ENCODE data around the gene CDK15.

Gene CDK15

DNA sequence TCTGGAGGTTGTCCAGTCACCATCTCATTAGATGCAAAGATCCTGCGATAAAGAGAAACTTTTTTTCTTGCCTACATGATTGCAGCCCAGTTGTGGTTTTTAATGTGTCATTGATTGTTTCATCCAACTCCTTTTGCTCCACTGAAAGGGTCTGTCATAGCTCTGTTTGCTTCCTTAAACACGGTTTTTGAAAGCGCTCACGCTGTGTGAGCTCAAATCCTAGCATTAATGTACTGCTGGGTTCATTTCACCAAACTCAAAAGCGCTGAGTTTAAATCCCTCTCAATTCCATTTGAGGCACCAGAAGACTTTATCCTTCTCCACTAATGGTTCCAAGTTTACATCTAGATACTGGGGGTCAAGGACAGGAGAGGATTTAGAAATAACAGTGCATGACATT, 53.6 kb downstream of the CDK15 start:
- H3K4me1 Mint-ChIP-seq: peaks cover 13% of the 10 kb centered on the region
- H3K4me3 Mint-ChIP-seq: no peak overlapping the region
- H3K27ac Mint-ChIP-seq: no peak overlapping the region
- ATAC-seq (no peak), DNase-seq (ENCODE audit: low spot score in 2 of 2) (no peak)
- no peaks in the 10 kb centered on the region for H3K9me3 Mint-ChIP-seq
- H3K36me3 Mint-ChIP-seq: no peaks in the 10 kb centered on the region

DNA sequence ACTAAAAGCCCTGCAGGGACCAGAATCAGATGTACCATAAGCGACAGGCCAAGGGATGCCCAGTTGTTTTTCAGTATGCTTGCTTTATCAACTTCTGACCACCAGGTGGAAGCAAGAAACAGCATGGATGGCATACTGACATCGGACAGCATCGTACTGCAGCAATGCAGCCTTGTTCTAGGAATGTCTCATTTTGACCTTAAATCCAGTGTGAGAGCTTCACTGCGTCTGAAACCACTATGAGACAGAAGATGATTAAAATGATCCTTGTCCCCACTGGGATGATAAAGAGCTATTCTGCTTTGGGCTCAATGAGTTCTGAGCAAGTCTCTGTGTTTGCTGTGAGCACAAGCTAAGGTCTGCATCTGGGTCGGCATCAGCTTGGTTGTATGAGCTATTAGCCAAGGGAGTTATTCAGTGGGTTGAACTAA, 54.3 kb downstream of the CDK15 start:
- peak; percentile 78 for ATAC-seq
- Mint-ChIP-seq H3K4me1 (peaks cover 13% of the 10 kb centered on the region), H3K36me3 (no peaks in the 10 kb centered on the region), H3K9me3 (no peaks in the 10 kb centered on the region), H3K4me3 (no peak overlapping the region), H3K27ac (no peak overlapping the region)
- peak; percentile 7 to 62 for DNase-seq (ENCODE audit: low spot score in 2 of 2)

DNA sequence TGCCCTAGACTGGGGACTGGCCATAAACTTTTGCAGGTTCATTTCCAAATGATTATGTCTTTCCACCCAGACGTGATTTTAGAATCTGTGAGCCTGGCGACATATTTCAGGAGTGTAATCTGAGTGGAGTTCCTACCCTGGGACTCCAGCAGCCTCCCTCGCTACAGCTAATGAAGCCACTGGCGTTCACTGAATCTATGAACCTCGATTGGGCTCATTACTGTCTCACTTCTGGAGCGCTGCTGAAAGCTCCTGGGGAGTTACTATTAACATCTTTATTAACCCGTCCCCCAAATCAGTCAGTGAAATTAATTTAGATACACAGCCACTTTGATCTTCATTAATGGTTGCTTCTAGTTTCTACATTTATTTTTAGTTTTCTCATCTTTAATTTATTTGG, 56.5 kb downstream of the CDK15 start:
- H3K4me3 Mint-ChIP-seq: no peak overlapping the region

DNA sequence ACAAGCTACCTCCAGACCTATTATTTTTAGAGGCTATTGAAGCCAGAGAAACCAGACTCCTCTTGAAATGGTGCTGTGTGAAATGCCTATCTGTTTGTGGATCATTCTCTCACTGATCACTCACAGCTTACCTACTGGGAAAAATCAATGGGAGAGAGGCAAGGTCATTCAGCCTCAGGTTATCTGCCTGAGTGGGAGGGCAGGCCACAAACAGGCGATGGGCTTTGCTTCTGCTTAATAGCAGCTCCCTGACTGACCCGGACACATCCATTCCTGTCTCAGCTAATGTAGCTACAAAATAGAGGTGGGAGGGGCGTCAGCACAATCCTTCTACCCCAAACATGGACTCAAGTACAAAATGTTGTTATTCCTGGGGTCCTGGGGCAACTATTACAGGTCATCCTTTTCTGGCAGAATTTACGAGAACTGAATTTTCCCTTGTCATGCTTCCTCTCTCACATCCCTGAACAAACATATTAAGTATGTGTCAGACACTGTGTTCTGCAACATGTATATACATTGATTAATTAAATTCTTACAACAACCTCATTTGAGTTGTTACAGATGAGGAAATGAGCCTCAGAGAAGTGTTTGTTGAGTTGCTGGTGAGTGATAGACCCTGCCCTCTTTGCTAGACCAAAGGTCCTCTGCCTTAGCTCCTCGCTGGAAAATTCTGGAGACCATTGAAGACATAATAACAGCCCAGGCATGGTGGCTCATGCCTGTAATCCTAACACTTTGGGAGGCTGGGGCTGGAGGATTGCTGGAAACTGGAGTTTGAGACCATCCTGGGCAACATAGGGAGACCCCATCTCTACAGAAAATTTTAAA, 60.5 kb downstream of the CDK15 start:
- Mint-ChIP-seq H3K27ac (no peak overlapping the region), H3K4me3 (no peak overlapping the region), H3K36me3 (no peaks in the 10 kb centered on the region), H3K9me3 (no peaks in the 10 kb centered on the region), H3K4me1 (no peaks in the 10 kb centered on the region)
- ATAC-seq: no peak
- no peak for DNase-seq (ENCODE audit: low spot score in 2 of 2)

More for the DNA sequence above, 56.5 kb downstream of the CDK15 start:
- ATAC-seq (no peak), DNase-seq (ENCODE audit: low spot score in 2 of 2) (no peak)
- H3K27ac Mint-ChIP-seq: no peak overlapping the region
- no peaks in the 10 kb centered on the region for H3K9me3 Mint-ChIP-seq
- H3K4me1 Mint-ChIP-seq: peaks cover 13% of the 10 kb centered on the region
- H3K36me3 Mint-ChIP-seq: no peaks in the 10 kb centered on the region

DNA sequence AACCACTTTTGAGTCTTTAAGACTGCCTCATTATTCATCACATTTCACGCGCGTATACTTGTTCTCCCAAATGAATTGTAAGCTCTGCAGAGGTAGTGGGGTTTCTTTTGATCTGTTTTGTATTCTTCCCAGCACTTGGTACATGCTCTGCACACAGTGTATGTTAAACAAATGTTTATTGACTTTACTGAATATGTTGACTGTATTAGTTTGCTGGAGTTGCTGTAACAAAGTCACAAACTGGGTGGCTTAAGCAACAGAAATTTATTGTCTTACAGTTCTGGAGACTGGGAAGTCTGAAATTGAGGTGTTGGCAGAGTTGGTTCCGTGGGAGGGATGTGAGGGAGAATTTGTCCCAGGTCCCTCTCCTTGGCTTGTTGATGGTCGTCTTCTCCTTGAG, 65.1 kb downstream of the CDK15 start:
- H3K4me1 Mint-ChIP-seq: no peaks in the 10 kb centered on the region
- ATAC-seq (no peak), DNase-seq (ENCODE audit: low spot score in 2 of 2) (no peak)
- H3K9me3 Mint-ChIP-seq: no peaks in the 10 kb centered on the region
- H3K36me3 Mint-ChIP-seq: no peaks in the 10 kb centered on the region
- H3K27ac Mint-ChIP-seq: no peak overlapping the region
- no peak overlapping the region for H3K4me3 Mint-ChIP-seq

DNA sequence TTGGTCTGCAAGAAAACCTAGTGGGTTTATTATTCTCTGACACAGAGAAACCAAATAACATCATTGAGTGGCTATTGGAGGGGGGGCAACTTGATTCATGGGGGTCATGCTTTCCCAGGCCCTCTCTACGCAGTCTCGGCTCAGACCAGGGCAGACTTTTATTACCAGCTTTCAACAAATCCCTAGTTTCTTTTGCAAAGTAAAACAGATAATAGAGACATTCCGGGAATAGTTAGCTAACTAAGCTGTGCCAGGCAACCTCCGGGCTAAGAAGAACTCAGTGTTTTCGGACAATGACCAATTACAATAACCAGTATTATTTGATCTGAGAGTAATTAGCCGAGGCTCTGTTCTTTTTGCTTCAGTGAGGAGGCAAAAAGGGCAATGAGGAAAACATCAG, 66.3 kb downstream of the CDK15 start:
- no peak overlapping the region for H3K4me3 Mint-ChIP-seq
- DNase-seq (ENCODE audit: low spot score in 2 of 2) (no peak), ATAC-seq (no peak)
- H3K4me1 Mint-ChIP-seq: no peaks in the 10 kb centered on the region
- H3K9me3 Mint-ChIP-seq: no peaks in the 10 kb centered on the region
- no peaks in the 10 kb centered on the region for H3K36me3 Mint-ChIP-seq
- H3K27ac Mint-ChIP-seq: no peak overlapping the region

DNA sequence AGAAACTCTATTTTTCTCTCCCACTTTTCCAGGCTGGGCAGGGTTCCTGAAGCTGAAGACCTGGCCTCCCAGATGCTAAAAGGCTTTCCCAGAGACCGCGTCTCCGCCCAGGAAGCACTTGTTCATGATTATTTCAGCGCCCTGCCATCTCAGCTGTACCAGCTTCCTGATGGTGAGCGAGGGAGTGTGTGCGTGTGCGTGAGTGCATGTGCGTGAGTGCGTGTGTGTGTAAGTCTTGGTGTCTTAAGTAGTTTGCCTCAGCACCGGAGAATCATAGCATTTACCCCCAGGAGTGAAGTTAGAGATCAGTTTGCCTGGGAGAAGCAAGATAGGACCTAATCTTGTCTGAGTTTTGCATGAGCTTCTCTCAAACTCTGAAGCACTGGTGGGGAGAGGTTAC, 73.7 kb downstream of the CDK15 start:
- no peak overlapping the region for H3K4me3 Mint-ChIP-seq
- no peaks in the 10 kb centered on the region for H3K9me3 Mint-ChIP-seq
- no peak overlapping the region for H3K27ac Mint-ChIP-seq
- H3K4me1 Mint-ChIP-seq: peaks cover 16% of the 10 kb centered on the region
- H3K36me3 Mint-ChIP-seq: no peaks in the 10 kb centered on the region
- no peak for ATAC-seq
- DNase-seq (ENCODE audit: low spot score in 2 of 2): no peak

DNA sequence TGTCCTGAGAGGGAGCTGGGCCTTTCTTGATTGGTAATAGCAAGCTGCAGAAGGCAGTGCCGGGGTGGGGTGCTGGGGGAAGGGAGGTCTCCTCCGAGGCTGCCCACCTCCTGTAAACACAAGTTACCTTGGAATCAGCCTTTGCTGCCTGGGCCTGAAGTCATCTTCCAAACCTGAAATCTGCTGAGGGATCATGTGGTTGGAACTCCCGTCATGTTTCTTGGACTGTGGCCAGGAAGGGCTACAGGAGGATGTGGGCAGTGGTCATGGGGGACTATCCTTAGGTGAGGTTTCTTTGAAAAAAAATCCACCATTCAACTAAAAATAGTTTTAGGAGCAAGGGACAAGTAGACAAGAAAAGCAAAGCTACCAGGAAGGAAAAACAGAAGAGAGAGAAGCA, 74.2 kb downstream of the CDK15 start:
- H3K9me3 Mint-ChIP-seq: no peaks in the 10 kb centered on the region
- ATAC-seq (no peak), DNase-seq (ENCODE audit: low spot score in 2 of 2) (no peak)
- H3K27ac Mint-ChIP-seq: no peak overlapping the region
- H3K36me3 Mint-ChIP-seq: no peaks in the 10 kb centered on the region
- H3K4me3 Mint-ChIP-seq: no peak overlapping the region
- peaks cover 16% of the 10 kb centered on the region for H3K4me1 Mint-ChIP-seq

DNA sequence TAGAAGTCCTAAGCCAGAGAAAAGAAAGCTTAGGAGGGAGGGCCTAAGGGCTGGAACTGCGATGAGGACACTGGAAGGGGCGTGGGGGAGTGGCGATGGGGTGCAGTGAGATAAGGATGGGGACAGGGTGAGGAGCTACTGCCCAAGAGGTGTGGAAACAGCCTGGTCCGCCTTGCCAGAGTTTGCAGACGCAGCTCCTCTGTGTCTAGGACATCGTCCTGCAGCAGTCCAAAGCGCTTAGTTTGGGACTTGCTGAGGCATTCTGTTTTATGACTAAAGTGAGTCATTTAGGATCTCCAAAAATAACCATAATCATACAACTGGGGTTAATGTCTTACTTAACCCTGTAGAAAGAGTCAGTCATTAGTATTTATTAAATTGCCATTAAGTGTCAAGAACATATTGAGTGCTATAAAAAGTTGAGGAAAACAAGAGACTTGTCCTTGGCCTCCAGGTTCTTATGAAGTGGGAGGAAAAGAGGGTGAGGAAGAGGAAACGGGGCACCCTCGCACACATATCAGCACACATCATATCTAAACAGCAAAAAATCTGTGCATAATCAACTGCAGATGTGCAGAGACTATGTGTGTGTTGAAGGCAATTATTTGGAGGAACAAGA, 74.8 kb downstream of the CDK15 start:
- Mint-ChIP-seq H3K27ac (no peak overlapping the region), H3K4me1 (peaks cover 16% of the 10 kb centered on the region), H3K4me3 (no peak overlapping the region), H3K36me3 (no peaks in the 10 kb centered on the region), H3K9me3 (no peaks in the 10 kb centered on the region)
- DNase-seq (ENCODE audit: low spot score in 2 of 2) (no peak), ATAC-seq (no peak)

DNA sequence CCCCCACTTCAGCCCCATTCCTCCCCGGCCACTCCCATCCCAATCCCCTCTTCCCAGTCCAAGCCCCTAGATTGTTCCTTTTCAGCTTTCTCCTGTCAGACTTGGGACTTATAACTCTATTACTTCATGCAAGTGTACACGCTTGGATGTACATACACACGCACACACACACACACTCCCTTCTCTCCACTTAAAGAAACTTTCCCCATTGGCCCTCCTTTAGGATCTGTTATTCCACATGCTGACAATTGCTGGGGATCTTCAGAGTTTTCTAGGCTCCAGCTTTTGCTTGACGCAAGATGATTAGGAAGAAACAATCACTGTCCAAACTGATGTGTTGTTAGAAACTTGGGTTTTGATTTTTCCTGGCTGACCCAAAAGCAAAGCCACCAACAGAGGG, 75.4 kb downstream of the CDK15 start:
- Mint-ChIP-seq H3K4me1 (peaks cover 16% of the 10 kb centered on the region), H3K4me3 (no peak overlapping the region), H3K36me3 (no peaks in the 10 kb centered on the region)

DNA sequence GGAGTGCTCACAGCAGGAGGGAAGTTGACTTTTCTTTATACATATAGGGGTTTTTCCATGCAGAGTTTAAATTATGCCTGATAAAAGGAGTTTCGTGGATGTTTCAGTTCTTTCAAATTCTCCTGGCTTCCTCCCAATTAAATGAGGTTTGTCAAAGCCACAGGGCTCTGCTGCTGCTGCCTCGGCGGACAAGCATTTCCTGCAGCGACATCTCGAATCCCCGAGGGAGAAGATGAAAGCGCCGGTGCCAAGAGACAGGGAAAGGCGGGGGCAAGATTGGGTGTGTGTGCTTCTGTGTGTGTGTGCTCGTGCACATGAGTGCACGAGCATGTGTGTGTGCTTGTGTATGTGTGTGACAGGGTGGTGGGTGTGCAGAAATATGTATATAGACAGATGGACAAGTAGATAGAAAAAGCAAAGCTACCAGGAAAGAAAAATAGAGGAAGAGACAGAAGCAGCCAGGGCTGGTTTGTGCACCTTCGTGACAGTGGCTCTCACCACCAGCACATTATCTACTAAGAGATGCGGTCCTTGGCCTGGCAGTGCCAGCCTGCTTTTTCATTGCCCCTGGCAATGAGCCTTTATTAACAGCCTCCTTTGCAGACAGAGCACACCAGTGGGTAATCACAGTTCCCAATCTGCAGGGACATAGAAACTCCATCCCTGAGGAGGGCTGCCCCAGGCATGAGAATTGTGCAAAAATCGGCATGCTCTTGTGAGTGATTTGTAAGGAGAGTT, 76.2 kb downstream of the CDK15 start:
- no peak for ATAC-seq
- Mint-ChIP-seq H3K36me3 (no peaks in the 10 kb centered on the region), H3K27ac (no peak overlapping the region), H3K4me1 (peaks cover 16% of the 10 kb centered on the region), H3K4me3 (peak overlapping the region; percentile 32), H3K9me3 (no peaks in the 10 kb centered on the region)
- DNase-seq (ENCODE audit: low spot score in 2 of 2): no peak

More for the DNA sequence above, 75.4 kb downstream of the CDK15 start:
- no peak for ATAC-seq
- DNase-seq (ENCODE audit: low spot score in 2 of 2): no peak
- Mint-ChIP-seq H3K9me3 (no peaks in the 10 kb centered on the region), H3K27ac (no peak overlapping the region)

DNA sequence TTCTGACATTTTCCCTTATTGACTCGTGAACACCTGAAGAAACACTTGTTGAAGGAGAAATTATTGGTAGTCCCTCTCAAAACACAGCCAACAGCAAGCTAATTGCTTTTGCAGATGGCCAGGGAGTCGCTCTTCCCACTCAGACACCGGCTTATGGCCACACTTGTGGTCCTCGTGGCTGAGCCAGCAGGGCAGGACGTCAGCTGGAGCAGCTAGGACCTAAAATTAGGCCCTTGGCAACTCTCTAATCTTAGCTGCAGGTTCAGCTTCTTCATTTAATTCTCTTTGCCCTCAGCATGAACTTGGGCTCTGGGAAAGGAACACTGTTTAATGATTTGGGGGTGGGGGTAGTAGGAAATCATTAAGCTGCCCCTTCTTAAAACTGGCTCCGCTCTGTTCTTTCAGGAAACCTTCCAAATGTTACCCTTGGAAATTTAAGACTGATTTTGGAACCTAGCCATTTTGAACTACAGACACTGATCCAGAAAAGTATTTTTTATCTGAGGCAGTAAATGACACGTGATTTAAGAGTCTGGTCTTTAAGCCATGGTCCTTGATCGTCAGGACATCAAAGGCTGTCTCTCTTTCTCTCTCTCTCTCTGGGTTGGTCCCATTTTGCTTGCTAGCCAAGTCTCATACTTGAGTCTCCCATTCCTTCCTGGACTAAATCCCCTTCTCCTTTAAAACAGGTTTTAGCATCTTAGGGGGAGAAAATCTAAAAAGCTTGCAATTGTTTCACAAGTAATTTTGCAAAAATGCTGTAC, 77.5 kb downstream of the CDK15 start:
- Mint-ChIP-seq H3K9me3 (no peaks in the 10 kb centered on the region), H3K27ac (no peak overlapping the region), H3K4me3 (no peak overlapping the region), H3K36me3 (no peaks in the 10 kb centered on the region), H3K4me1 (peaks cover 16% of the 10 kb centered on the region)
- ATAC-seq (no peak), DNase-seq (ENCODE audit: low spot score in 2 of 2) (no peak)

DNA sequence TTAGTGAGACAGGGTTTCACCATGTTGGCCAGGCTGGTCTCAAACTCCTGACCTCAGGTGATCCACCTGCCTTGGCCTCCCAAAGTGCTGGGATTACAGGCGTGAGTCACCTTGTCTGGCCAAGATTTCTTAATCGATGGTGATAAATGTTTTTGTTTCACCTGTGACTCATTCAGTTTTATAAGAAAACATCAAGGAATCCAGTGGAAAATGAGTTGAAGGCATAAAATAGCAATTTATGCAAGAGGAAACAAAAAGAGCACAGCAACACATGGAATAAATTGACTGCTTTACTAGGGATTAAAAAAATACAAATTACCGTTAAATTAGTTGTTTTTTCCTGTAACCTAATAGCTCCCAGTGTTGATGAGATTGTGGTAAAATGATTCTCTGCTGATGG, 80.2 kb downstream of the CDK15 start:
- Mint-ChIP-seq H3K36me3 (no peaks in the 10 kb centered on the region), H3K4me1 (peaks cover 10% of the 10 kb centered on the region), H3K27ac (no peak overlapping the region), H3K4me3 (no peak overlapping the region), H3K9me3 (no peaks in the 10 kb centered on the region)
- ATAC-seq (no peak), DNase-seq (ENCODE audit: low spot score in 2 of 2) (no peak)

DNA sequence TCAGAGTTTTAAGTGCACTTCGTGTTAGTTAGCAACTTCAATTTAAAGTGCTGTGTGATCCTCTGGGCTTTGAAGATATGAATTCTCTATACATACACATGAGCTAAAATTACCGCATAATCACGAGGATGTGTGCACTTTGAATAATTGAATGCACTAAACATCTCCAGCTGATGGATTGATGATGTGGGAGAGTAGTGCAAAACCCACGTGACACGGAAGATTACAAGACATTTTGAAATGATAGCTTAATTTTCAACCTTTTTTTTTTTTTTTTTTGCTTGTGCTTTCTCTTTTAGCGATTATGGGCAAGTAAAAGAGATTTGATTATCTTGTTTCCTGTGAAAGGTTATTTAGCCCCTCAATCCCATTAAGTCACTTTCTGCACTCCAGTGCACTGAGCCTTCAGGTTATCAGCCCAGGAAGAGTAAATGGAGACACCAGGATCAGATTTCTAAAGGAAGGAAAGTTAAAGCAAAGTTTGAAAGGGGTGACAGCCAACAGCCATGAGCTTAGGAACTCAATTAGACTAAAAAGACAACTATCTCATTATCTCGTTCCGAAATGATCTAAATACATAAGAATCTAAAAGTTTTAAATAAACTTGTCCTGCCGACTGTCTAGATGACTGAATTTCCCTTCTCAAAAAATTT, 81.6 kb downstream of the CDK15 start:
- DNase-seq (ENCODE audit: low spot score in 2 of 2) (no peak), ATAC-seq (no peak)
- no peaks in the 10 kb centered on the region for H3K36me3 Mint-ChIP-seq
- H3K27ac Mint-ChIP-seq: no peak overlapping the region
- H3K9me3 Mint-ChIP-seq: no peaks in the 10 kb centered on the region
- H3K4me1 Mint-ChIP-seq: no peaks in the 10 kb centered on the region
- no peak overlapping the region for H3K4me3 Mint-ChIP-seq

DNA sequence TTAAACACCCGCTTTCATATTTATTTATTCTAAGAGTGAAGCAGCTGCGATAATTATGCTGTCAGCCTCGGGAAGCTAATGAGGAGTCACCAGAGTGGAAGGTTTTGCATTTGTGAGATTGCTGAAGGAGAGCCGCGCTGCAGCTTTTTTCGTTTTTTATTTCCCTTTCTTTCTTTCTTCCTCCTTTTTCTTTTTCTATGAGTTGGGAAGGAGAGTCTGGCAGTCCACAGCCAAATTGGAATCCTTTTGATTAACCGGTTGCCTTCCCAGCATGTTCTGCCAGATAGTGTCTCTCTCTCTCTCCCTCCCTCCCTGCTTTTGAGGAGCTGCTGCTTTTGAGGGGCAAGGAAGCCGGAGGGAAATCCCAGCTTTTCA, 82.1 kb downstream of the CDK15 start:
- Mint-ChIP-seq H3K4me3 (no peak overlapping the region), H3K4me1 (no peaks in the 10 kb centered on the region), H3K9me3 (no peaks in the 10 kb centered on the region), H3K36me3 (no peaks in the 10 kb centered on the region), H3K27ac (no peak overlapping the region)
- DNase-seq (ENCODE audit: low spot score in 2 of 2): no peak
- ATAC-seq: no peak
